GM23248 (cell line): ENCODE measurements around the gene CLSTN2. TPM values are rescaled to one million over a fixed set of nuclear protein-coding genes. Genes with fewer than 3 reads are reported as not detected.

Experiments
- DNase-seq: peaks from one replicate; pipeline ENCODE4 v3.0.0-alpha.2; 2015
- H2AFZ ChIP-seq: fragments of 200-600 bp; sonication (generic); 2 replicates; pipeline ENCODE4 v1.6.1; 2016; ENCODE audit warnings: antibody characterized with exemption
- H3F3A ChIP-seq: fragments of 200-600 bp; sonication (generic); 2 replicates; pipeline ENCODE4 v1.6.1; 2016; ENCODE audit warnings: mild to moderate bottlenecking, antibody characterized with exemption, mixed run types; ENCODE audit not compliant: insufficient read depth
- H3K27ac ChIP-seq: fragments of 200-600 bp; sonication (generic); 2 replicates; pipeline ENCODE4 v1.5.1; 2016; ENCODE audit warnings: mild to moderate bottlenecking
- H3K27me3 ChIP-seq: fragments of 200-600 bp; sonication (generic); replicated peaks from 2 replicates; pipeline ENCODE4 v1.6.1; 2016; ENCODE audit warnings: mild to moderate bottlenecking; ENCODE audit not compliant: insufficient read depth
- H3K36me3 ChIP-seq: fragments of 200-600 bp; sonication (generic); 2 replicates; pipeline ENCODE4 v1.6.1; 2016; ENCODE audit warnings: low read depth, mild to moderate bottlenecking
- H3K4me1 ChIP-seq: fragments of 200-600 bp; sonication (generic); 2 replicates; pipeline ENCODE4 v1.6.1; 2016; ENCODE audit warnings: mild to moderate bottlenecking; ENCODE audit not compliant: insufficient read depth
- H3K4me2 ChIP-seq: fragments of 200-600 bp; sonication (generic); one replicate; pipeline ENCODE4 v1.6.1; 2016; ENCODE audit warnings: mild to moderate bottlenecking; ENCODE audit not compliant: unreplicated experiment
- H3K4me3 ChIP-seq: fragments of 200-600 bp; sonication (generic); 2 replicates; pipeline ENCODE4 v1.5.1; 2016; ENCODE audit warnings: mild to moderate bottlenecking
- H3K79me2 ChIP-seq: fragments of 200-600 bp; sonication (generic); 2 replicates; pipeline ENCODE4 v1.6.1; 2016; ENCODE audit warnings: mild to moderate bottlenecking; ENCODE audit not compliant: insufficient read depth
- H3K9ac ChIP-seq: fragments of 200-600 bp; sonication (generic); 2 replicates; pipeline ENCODE4 v1.6.1; 2016; ENCODE audit warnings: mild to moderate bottlenecking
- H3K9me2 ChIP-seq: fragments of 200-600 bp; sonication (generic); 2 replicates; pipeline ENCODE4 v1.6.1; 2016; ENCODE audit warnings: mixed run types, mild to moderate bottlenecking, moderate library complexity; ENCODE audit not compliant: insufficient read depth
- H3K9me3 ChIP-seq: fragments of 200-600 bp; sonication (generic); one replicate; pipeline ENCODE4 v1.6.1; 2017; ENCODE audit warnings: low read depth
- H4K20me1 ChIP-seq: fragments of 200-600 bp; sonication (generic); 2 replicates; pipeline ENCODE4 v1.6.0; 2016; ENCODE audit not compliant: insufficient read depth
- EZH2 ChIP-seq: fragments of 200-600 bp; sonication (generic); IDR thresholded peaks from 2 replicates; pipeline ENCODE4 v1.6.1; 2018; ENCODE audit warnings: antibody characterized with exemption, mild to moderate bottlenecking; ENCODE audit not compliant: insufficient read depth, poor library complexity, severe bottlenecking
- EZH2phosphoT487 ChIP-seq: fragments of 200-600 bp; sonication (generic); IDR thresholded peaks from 2 replicates; pipeline ENCODE4 v1.6.1; 2018; ENCODE audit warnings: antibody characterized with exemption, moderate library complexity, mild to moderate bottlenecking, low read depth; ENCODE audit not compliant: insufficient read depth
- WGBS, 2 experiments: methylation state at CpG; one replicate each; pipeline ENCODE4 v1.1.6; 2015 to 2017; ENCODE audit warnings: low lambda C conversion rate in 2 of 2, low coverage in 1 of 2; ENCODE audit errors: missing lambda C conversion rate in 2 of 2; 5-methylcytosine and 5-hydroxymethylcytosine counted together
- in situ Hi-C: fragments of 300-500 bp; cut with MboI; formaldehyde crosslinking; loops from 2 replicates; pipeline ENCODE4 v1.15.0; 2020
- polyA plus RNA-seq: library from polyadenylated mRNA; unstranded; fragments of >200 nt; fragmentation: Nextera tagmentation; extraction: Ambion mirVana; gene quantifications from 2 replicates; pipeline ENCODE4 v1.2.1, GENCODE V29; 2016
- total RNA-seq: library from RNA; depleted of rRNA; stranded (reverse); fragments of >200 nt; shearing (Covaris generic); gene quantifications from 2 replicates; pipeline ENCODE4 v1.2.3, GENCODE V29; 2014

The CLSTN2 gene
- total and polyA plus RNA-seq, 2 experiments from 2014 or later, result not detected

DNA sequence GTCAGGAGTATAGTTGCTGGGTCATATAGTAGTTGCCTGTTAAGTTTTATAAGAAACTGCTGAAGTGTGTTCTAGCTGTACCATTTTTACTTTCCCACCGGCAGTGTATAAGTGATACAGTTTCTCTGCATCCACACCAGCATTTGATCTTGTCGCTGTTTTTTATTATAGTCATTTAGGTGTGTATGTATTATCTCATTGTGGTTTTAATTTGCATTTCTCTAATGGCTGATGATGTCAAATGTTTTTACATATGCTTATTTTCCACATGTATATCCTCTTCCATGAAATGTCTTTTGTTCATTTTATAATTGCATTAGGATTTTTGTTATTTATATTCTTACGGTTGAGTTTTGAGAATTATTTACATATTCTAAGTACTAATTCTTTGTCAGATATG lies 254.3 kb downstream of the CLSTN2 start:
- H3K9me2 ChIP-seq, result no peaks in the 10 kb centered on the region
- peaks cover 5% of the 10 kb centered on the region; the same call in 1 of the 2 replicates for H3K27me3 ChIP-seq
- WGBS, 2 experiments, result 66 to 77% methylated on average over 3 of the region's 3 CpGs
- no peaks in the 10 kb centered on the region for H3F3A ChIP-seq
- H3K9me3 ChIP-seq, result no peaks in the 10 kb centered on the region
- TF ChIP-seq EZH2phosphoT487, result no peak
- TF ChIP-seq EZH2, result no peak
- DNase-seq, result no peak
- H3K9ac ChIP-seq, result no peak overlapping the region
- H4K20me1 ChIP-seq, result no peaks in the 10 kb centered on the region
- in situ Hi-C loops, result no loop called here
- no peaks in the 10 kb centered on the region for H3K79me2 ChIP-seq
- no peak overlapping the region for H3K27ac ChIP-seq
- peaks cover 7% of the 10 kb centered on the region; the same call in 1 of the 2 replicates for H3K4me1 ChIP-seq
- no peak overlapping the region for H2AFZ ChIP-seq
- no peaks in the 10 kb centered on the region for H3K36me3 ChIP-seq
- no peak overlapping the region for H3K4me3 ChIP-seq
- no peak overlapping the region for H3K4me2 ChIP-seq

DNA sequence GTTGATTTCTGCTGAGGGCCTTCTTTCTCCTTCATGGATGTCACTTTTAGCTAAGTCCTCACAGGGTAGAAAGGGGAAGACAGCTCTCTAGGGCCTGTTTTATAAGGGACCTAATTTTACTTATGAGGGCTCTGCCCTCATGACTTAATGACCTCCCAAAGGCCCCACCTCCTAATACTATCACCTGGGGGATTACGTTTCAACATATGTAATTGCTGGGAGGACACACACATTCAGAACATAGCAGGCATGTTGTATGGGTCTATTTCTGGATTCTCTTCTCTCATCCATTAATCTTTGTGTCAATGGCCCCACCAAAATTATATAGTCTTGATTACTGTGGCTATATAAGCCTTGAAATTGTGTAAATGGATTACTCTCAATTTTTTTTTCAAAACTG lies 255.0 kb downstream of the CLSTN2 start:
- no peaks in the 10 kb centered on the region for H3K9me2 ChIP-seq
- H3K4me3 ChIP-seq, result no peak overlapping the region
- no peaks in the 10 kb centered on the region for H3F3A ChIP-seq
- H3K4me2 ChIP-seq, result no peak overlapping the region
- H3K4me1 ChIP-seq, result peaks cover 7% of the 10 kb centered on the region; the same call in 1 of the 2 replicates
- H3K27me3 ChIP-seq, result peaks cover under 1% of the 10 kb centered on the region; the same call in 1 of the 2 replicates
- H3K9me3 ChIP-seq, result no peaks in the 10 kb centered on the region
- TF ChIP-seq EZH2phosphoT487, result no peak
- TF ChIP-seq EZH2, result no peak
- no peak overlapping the region for H2AFZ ChIP-seq
- H3K36me3 ChIP-seq, result no peaks in the 10 kb centered on the region
- in situ Hi-C loops, result no loop called here
- no peak for DNase-seq
- no peak overlapping the region for H3K27ac ChIP-seq
- no peaks in the 10 kb centered on the region for H3K79me2 ChIP-seq
- no peaks in the 10 kb centered on the region for H4K20me1 ChIP-seq
- H3K9ac ChIP-seq, result no peak overlapping the region
- 9 to 23% methylated on average over 1 of the region's 1 CpG for WGBS, 2 experiments

DNA sequence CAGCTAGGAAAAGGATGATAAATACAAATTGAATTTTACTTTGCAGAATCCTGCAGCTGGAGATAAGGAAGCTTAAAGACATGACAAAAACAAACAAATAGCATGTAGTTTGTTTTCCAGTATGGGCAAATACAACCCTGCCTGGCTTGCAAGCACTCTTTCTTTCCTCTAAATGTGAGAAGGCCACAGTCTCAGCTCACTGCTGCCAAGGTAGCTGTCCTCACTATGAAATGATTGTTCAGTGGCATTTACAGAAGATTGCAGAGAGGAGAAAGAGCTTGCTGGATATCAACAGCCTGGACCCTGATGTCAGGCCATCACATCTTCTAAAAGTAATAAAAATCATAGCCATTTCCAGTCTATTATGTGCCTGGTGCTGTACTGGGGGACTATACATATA lies 262.0 kb downstream of the CLSTN2 start:
- Histone ChIP-seq H3K27me3 (no peaks in the 10 kb centered on the region; the same call in 1 of the 2 replicates), H3K9ac (no peak overlapping the region), H3K27ac (no peak overlapping the region), H3K36me3 (no peaks in the 10 kb centered on the region), H4K20me1 (no peaks in the 10 kb centered on the region), H3F3A (no peaks in the 10 kb centered on the region), H2AFZ (no peak overlapping the region), H3K9me2 (no peaks in the 10 kb centered on the region), H3K4me2 (no peak overlapping the region), H3K79me2 (no peaks in the 10 kb centered on the region), H3K4me3 (no peak overlapping the region), H3K9me3 (no peaks in the 10 kb centered on the region), H3K4me1 (no peaks in the 10 kb centered on the region)
- no peak for DNase-seq
- in situ Hi-C loops, result no loop called here
- TF ChIP-seq EZH2phosphoT487, result no peak
- TF ChIP-seq EZH2, result no peak

DNA sequence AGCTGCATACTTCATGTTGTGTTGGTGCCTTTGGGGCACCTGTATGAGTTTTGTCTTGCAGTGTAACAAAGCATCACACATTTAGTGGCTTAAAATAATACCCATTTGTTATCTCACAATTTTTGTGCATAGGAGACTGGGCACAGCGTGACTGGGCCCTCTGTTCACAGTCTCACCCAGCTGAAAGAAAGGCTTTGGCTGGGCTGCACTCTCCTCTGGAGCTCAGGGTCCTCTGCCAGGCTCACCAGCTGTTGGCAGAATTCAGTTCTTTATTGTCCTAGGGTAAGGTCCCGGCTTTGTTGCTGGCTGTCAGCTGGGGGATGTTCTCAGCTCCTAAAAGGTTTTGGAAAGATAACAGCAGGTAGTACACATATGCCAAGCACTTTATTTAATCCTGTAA lies 263.3 kb downstream of the CLSTN2 start:
- H3K9me3 ChIP-seq, result no peaks in the 10 kb centered on the region
- WGBS, 2 experiments, result 26 to 45% methylated on average over 2 of the region's 2 CpGs
- H3K27me3 ChIP-seq, result no peaks in the 10 kb centered on the region; the same call in 1 of the 2 replicates
- no peaks in the 10 kb centered on the region for H3F3A ChIP-seq
- no peaks in the 10 kb centered on the region for H3K4me1 ChIP-seq
- in situ Hi-C loops, result no loop called here
- H2AFZ ChIP-seq, result no peak overlapping the region
- H3K79me2 ChIP-seq, result no peaks in the 10 kb centered on the region
- H3K9me2 ChIP-seq, result no peaks in the 10 kb centered on the region
- TF ChIP-seq EZH2phosphoT487, result no peak
- TF ChIP-seq EZH2, result no peak
- no peak overlapping the region for H3K27ac ChIP-seq
- no peak overlapping the region for H3K4me2 ChIP-seq
- no peaks in the 10 kb centered on the region for H4K20me1 ChIP-seq
- H3K9ac ChIP-seq, result no peak overlapping the region
- no peak for DNase-seq
- no peak overlapping the region for H3K4me3 ChIP-seq
- H3K36me3 ChIP-seq, result no peaks in the 10 kb centered on the region

DNA sequence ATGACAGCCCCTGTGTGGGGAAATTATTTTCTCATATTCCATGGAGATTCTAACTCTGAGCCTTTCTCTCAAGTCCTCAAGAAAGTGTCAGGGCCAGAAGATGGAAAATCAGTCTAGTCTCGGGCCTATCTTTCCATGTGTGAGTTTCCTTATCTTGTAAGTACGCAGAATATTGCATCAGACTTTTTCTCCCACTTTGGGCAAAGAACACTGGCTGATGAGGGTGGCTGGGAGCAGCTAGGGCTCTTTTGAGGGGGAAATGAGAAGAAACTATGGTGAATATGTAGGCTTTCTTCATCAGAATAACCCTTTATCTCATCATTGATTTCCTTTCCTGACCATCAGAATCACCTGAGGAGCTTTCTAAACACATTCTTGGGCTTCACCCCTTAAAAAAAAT lies 264.0 kb downstream of the CLSTN2 start:
- no peak overlapping the region for H3K9ac ChIP-seq
- DNase-seq, result no peak
- 30 to 43% methylated on average over 2 of the region's 2 CpGs for WGBS, 2 experiments
- no peaks in the 10 kb centered on the region for H3K4me1 ChIP-seq
- no peak overlapping the region for H2AFZ ChIP-seq
- no peak overlapping the region for H3K27ac ChIP-seq
- no peaks in the 10 kb centered on the region for H3K9me3 ChIP-seq
- H3K4me3 ChIP-seq, result no peak overlapping the region
- H3K9me2 ChIP-seq, result no peaks in the 10 kb centered on the region
- H3K27me3 ChIP-seq, result no peaks in the 10 kb centered on the region
- no peaks in the 10 kb centered on the region for H3F3A ChIP-seq
- no peaks in the 10 kb centered on the region for H3K36me3 ChIP-seq
- H3K79me2 ChIP-seq, result no peaks in the 10 kb centered on the region
- no peak overlapping the region for H3K4me2 ChIP-seq
- in situ Hi-C loops, result no loop called here
- TF ChIP-seq EZH2phosphoT487, result no peak
- no peak for TF ChIP-seq EZH2
- H4K20me1 ChIP-seq, result no peaks in the 10 kb centered on the region
